Lung (tissue), 12 donors: ENCODE data around the gene IMMT. TPM values are rescaled to one million over a fixed set of nuclear protein-coding genes. Genes with fewer than 3 reads are reported as not detected.

ENCODE experiments used
- ATAC-seq: fragments of 200-7000 bp; cut with Tn5 transposase; one replicate; pipeline ENCODE4 v1.9.1; 2020; ENCODE audit warnings: moderate number of reproducible peaks; ENCODE audit not compliant: insufficient read depth, low FRiP score
- DNase-seq, 3 donors: peaks; one replicate each; pipeline ENCODE4 v3.0.0-alpha.2; 2013 to 2017
- H3K27ac ChIP-seq, 2 donors: one replicate each; pipeline ENCODE4 v1.5.1; 2013; ENCODE audit warnings: mild to moderate bottlenecking in 2 of 2, moderate library complexity in 2 of 2, control low read depth in 1 of 2, inconsistent platforms in 1 of 2, low read depth in 1 of 2, low read length in 1 of 2
- H3K27me3 ChIP-seq, 3 donors: one replicate each; pipeline ENCODE4 v1.5.1; 2013; ENCODE audit warnings: low read length in 2 of 3; ENCODE audit not compliant: control insufficient read depth in 3 of 3, insufficient read depth in 3 of 3
- H3K36me3 ChIP-seq, 4 donors: one replicate each; pipeline ENCODE4 v1.5.1; 2013; ENCODE audit warnings: low read length in 4 of 4, mild to moderate bottlenecking in 1 of 4, moderate library complexity in 1 of 4; ENCODE audit not compliant: control insufficient read depth in 4 of 4, insufficient read depth in 4 of 4
- H3K4me1 ChIP-seq, 5 donors: one replicate each; pipeline ENCODE4 v1.5.1; 2013; ENCODE audit warnings: low read length in 5 of 5, mild to moderate bottlenecking in 2 of 5, moderate library complexity in 1 of 5; ENCODE audit not compliant: control insufficient read depth in 5 of 5, insufficient read depth in 5 of 5
- H3K4me3 ChIP-seq: one replicate; pipeline ENCODE4 v1.5.1; 2013; ENCODE audit warnings: mild to moderate bottlenecking, control low read depth, moderate library complexity
- H3K9ac ChIP-seq, 2 donors: one replicate each; pipeline ENCODE4 v1.5.1; 2013; ENCODE audit warnings: low read length in 2 of 2, control low read depth in 1 of 2; ENCODE audit not compliant: insufficient read depth in 1 of 2
- H3K9me3 ChIP-seq, 4 donors: one replicate each; pipeline ENCODE4 v1.5.1; 2013; ENCODE audit warnings: low read length in 3 of 4, mild to moderate bottlenecking in 1 of 4, moderate library complexity in 1 of 4; ENCODE audit not compliant: control insufficient read depth in 4 of 4, insufficient read depth in 3 of 4
- CTCF ChIP-seq: IDR thresholded peaks from 2 replicates; pipeline ENCODE4 v1.5.1; 2012; ENCODE audit warnings: mild to moderate bottlenecking; ENCODE audit errors: control extremely low read depth, extremely low read depth
- WGBS, 2 donors: extraction: QIAGEN DNeasy Blood & Tissue Kit; methylation state at CpG; one replicate each; pipeline ENCODE4 v1.1.7; 2013; 5-methylcytosine and 5-hydroxymethylcytosine counted together
- polyA plus RNA-seq, 2 donors: library from polyadenylated mRNA; stranded (reverse); fragments of 200-250 nt; gene quantifications; one replicate each; pipeline ENCODE4 v1.2.1, GENCODE V29; 2013
- total RNA-seq, 2 donors: library from RNA; depleted of rRNA in 1 of 2; stranded (reverse); fragments of >200 nt in 1 of 2; gene quantifications; one replicate each; pipeline ENCODE4 v1.2.1, GENCODE V29; 2014 to 2021
- donor health status: control.
- donor health status: control.
- donor health status: Bipolar disorder and iron deficiency.
- donor health status: healthy.
- donor health status: DM: yes; HTN: yes; CAD: no.

IMMT gene
- total and polyA plus RNA-seq, 4 donors: 22.8 to 63.4 (median 48.2) TPM

DNA sequence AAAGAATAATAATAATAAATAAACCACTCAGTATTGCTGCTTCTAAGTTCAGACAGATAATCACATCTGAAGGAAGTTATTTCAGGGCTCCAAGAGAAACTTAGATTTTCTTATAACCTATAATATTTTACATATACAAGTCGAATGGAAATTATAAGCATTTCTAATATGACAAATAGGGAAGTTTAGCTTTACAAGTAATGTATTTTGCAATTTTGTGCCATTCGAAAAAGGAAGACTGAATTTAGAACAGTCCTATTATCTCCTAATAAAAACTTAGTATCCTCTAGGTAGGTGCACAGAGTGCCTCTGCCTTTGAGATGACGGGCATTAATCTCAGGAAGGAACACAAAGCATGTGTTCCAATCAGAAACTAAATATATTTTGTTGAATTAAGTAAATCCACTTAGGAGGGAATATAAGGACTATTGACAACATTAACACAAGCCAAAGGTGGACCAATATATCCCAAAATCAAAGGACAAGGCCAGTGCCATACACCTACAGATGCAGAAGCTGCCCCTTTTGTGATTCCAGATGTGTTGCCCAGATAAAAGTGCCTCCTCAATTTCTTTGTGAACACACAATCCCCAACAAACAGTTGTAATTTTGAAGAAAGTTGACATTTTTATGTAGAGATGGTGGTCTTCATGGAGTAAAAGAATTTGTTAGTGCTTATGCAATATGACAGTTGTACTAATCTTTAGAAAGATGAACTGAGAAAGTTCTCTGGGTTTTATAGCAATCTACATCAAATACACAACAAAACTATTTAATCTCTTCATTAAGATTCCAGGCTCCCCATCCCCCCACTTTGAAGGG is 52.6 kb downstream of the IMMT start:
- ATAC-seq: no peak
- no peak overlapping the region for H3K9ac ChIP-seq

GRCh38 chr2:86140969-86141392 is 54.3 kb downstream of the IMMT start:
- peak in 1 of 3 donors; percentile 5 for DNase-seq
- Histone ChIP-seq H3K9me3 (no peaks in the 10 kb centered on the region), H3K9ac (no peak overlapping the region), H3K27me3 (no peaks in the 10 kb centered on the region), H3K4me1 (no peaks in the 10 kb centered on the region), H3K4me3 (no peak overlapping the region), H3K36me3 (peaks cover 44 to 77% (median 52%) of the 10 kb centered on the region in 4 donors), H3K27ac (no peak overlapping the region)
- 75 to 76% methylated on average over 4 of the region's 4 CpGs for WGBS, 2 donors
- no peak for ATAC-seq
- no peak for TF ChIP-seq CTCF

More for the DNA sequence above, 52.6 kb downstream of the IMMT start:
- Histone ChIP-seq H3K27ac (no peak overlapping the region), H3K9me3 (no peaks in the 10 kb centered on the region), H3K36me3 (peaks cover 43 to 74% (median 45%) of the 10 kb centered on the region in 4 donors), H3K27me3 (no peaks in the 10 kb centered on the region), H3K4me3 (no peak overlapping the region), H3K4me1 (no peaks in the 10 kb centered on the region)
- no peak for TF ChIP-seq CTCF
- WGBS, 2 donors: 49 to 54% methylated on average over 3 of the region's 3 CpGs
- no peak for DNase-seq

DNA sequence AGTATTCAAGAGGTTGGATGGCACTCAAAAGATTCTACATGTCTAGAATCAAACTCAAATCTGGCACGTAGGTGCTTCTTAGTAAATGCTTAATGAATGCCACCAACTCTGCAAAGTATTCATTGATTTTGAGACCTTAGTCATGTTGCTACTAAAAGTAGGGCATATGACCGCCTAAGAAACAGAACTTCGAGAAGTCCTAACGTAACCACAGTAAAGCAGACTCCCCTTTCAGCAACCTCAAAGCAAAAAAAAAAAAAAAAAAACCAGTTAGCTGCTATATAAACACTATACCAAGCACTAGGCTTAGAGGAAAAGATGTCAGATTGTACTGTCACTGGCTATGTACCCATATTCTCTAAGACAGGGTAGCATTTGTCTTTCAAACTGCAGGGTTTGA is 55.3 kb downstream of the IMMT start:
- WGBS, 2 donors: 92 to 95% methylated on average over 4 of the region's 4 CpGs
- TF ChIP-seq CTCF: no peak
- Histone ChIP-seq H3K27ac (no peak overlapping the region), H3K4me3 (no peak overlapping the region), H3K9me3 (peaks cover 0 to 2% (median 0%) of the 10 kb centered on the region in 4 donors), H3K36me3 (peaks cover 48 to 77% (median 55%) of the 10 kb centered on the region in 4 donors), H3K9ac (no peak overlapping the region), H3K27me3 (no peaks in the 10 kb centered on the region), H3K4me1 (no peaks in the 10 kb centered on the region)
- ATAC-seq: no peak
- DNase-seq: no peak
